Measurements from ENCODE around the gene SEC14L5.

DNA sequence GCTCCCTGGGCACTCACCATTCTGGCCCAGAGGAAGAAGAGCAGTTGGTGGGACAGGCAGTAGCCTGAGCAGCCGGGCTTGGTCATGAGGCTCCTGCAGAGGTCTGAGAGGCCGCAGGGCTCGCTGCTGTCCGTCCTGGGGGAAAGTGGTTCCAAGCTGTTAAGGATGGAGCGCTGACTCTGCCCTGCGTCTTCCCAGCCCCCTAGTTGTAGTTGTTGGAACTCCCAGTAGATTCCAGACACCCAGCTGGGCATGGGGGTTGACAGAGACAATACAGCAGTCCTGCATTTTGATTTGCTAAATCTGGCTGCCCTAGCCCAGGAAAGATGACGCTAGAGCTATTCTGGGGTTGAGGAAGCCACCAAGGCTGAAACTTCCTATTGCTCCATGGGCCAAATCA is 100.3 kb downstream of the SEC14L5 start:
- TF ChIP-seq, protein P1, sequence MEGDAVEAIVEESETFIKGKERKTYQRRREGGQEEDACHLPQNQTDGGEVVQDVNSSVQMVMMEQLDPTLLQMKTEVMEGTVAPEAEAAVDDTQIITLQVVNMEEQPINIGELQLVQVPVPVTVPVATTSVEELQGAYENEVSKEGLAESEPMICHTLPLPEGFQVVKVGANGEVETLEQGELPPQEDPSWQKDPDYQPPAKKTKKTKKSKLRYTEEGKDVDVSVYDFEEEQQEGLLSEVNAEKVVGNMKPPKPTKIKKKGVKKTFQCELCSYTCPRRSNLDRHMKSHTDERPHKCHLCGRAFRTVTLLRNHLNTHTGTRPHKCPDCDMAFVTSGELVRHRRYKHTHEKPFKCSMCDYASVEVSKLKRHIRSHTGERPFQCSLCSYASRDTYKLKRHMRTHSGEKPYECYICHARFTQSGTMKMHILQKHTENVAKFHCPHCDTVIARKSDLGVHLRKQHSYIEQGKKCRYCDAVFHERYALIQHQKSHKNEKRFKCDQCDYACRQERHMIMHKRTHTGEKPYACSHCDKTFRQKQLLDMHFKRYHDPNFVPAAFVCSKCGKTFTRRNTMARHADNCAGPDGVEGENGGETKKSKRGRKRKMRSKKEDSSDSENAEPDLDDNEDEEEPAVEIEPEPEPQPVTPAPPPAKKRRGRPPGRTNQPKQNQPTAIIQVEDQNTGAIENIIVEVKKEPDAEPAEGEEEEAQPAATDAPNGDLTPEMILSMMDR (IDR thresholded peaks at IDR 0.05 in 8 of 11, conservative IDR thresholded peaks at IDR 0.05 in 3 of 11) = peak in 6 of 11 experiments; percentile 20 to 42 (median 32)
- TF ChIP-seq POLR2AphosphoS5 (IDR thresholded peaks at IDR 0.05) = peak in 1 of 3 donors; percentile 17

Data from spleen (tissue), 7 donors.